HG03565 (cell line): ENCODE measurements around the gene STAB2.

ENCODE experiments used
- ATAC-seq: cut with Tn5 transposase; IDR thresholded peaks from one replicate; pipeline ENCODE4 v1.9.1; 2021; ENCODE audit warnings: mild to moderate bottlenecking, moderate library complexity; ENCODE audit not compliant: unreplicated experiment

Gene STAB2

GRCh38 chr12:103690426-103690825 lies 103.4 kb downstream of the STAB2 start:
- no peak for ATAC-seq

GRCh38 chr12:103691063-103691462 lies 104.0 kb downstream of the STAB2 start:
- ATAC-seq, result no peak

- ATAC-seq, result no peak
These were observed 109.0 kb downstream of the STAB2 start for GRCh38 chr12:103696101-103696500.

GRCh38 chr12:103697971-103698751 lies 111.1 kb downstream of the STAB2 start:
- no peak for ATAC-seq

- no peak for ATAC-seq
These were observed 111.9 kb downstream of the STAB2 start for GRCh38 chr12:103698752-103699560.

GRCh38 chr12:103705098-103705497 lies 118.0 kb downstream of the STAB2 start:
- ATAC-seq, result no peak

- ATAC-seq, result no peak
These were observed 118.9 kb downstream of the STAB2 start for GRCh38 chr12:103705927-103706326.

GRCh38 chr12:103707446-103707845 lies 120.4 kb downstream of the STAB2 start:
- no peak for ATAC-seq

GRCh38 chr12:103710544-103710943 lies 123.5 kb downstream of the STAB2 start:
- no peak for ATAC-seq

- no peak for ATAC-seq
These were observed 125.1 kb downstream of the STAB2 start for GRCh38 chr12:103712216-103712615.

GRCh38 chr12:103715494-103715893 lies 128.4 kb downstream of the STAB2 start:
- ATAC-seq, result no peak

- ATAC-seq, result no peak
These were observed 129.6 kb downstream of the STAB2 start for GRCh38 chr12:103716517-103717196.

- ATAC-seq, result no peak
These were observed 138.3 kb downstream of the STAB2 start for GRCh38 chr12:103725398-103725797.

GRCh38 chr12:103727638-103728037 lies 140.6 kb downstream of the STAB2 start:
- ATAC-seq, result no peak

GRCh38 chr12:103728323-103728722 lies 141.2 kb downstream of the STAB2 start:
- ATAC-seq, result no peak

- no peak for ATAC-seq
These were observed 142.4 kb downstream of the STAB2 start for GRCh38 chr12:103729499-103729898.

GRCh38 chr12:103731539-103731938 lies 144.5 kb downstream of the STAB2 start:
- no peak for ATAC-seq

- ATAC-seq, result no peak
These were observed 147.8 kb downstream of the STAB2 start for GRCh38 chr12:103734863-103735262.

GRCh38 chr12:103735291-103735690 lies 148.2 kb downstream of the STAB2 start:
- ATAC-seq, result no peak

GRCh38 chr12:103736572-103736971 lies 149.5 kb downstream of the STAB2 start:
- no peak for ATAC-seq

- no peak for ATAC-seq
These were observed 150.8 kb downstream of the STAB2 start for GRCh38 chr12:103737881-103738280.
